Measurements from ENCODE around the gene STRIP1.

STRIP1 gene

GRCh38 chr1:110098222-110099026 is 64.0 kb downstream of the STRIP1 start:
- no peak for DNase-seq

- DNase-seq = no peak
Observed at GRCh38 chr1:110100335-110100734, 65.9 kb downstream of the STRIP1 start.

- DNase-seq = peak; percentile 14
Observed at GRCh38 chr1:110102081-110102480, 67.7 kb downstream of the STRIP1 start.

All from fibroblast of upper back skin (primary cell).